Trophoblast cell (in vitro differentiated cells and primary cell): ENCODE data around the gene GSKIP.

Experiments
- DNase-seq, 2 donors: peaks; one replicate each; pipeline ENCODE4 v3.0.0-alpha.2; 2016
- H2AFZ ChIP-seq: 2 replicates; pipeline ENCODE4 v1.6.1; 2013; ENCODE audit warnings: low read length, moderate library complexity, mild to moderate bottlenecking; ENCODE audit not compliant: insufficient read depth, poor library complexity
- H2AK5ac ChIP-seq: 2 replicates; pipeline ENCODE4 v1.6.1; 2013; ENCODE audit warnings: mild to moderate bottlenecking, low read length
- H2BK120ac ChIP-seq: 2 replicates; pipeline ENCODE4 v1.6.1; 2013; ENCODE audit warnings: low read length, mild to moderate bottlenecking, moderate library complexity; ENCODE audit not compliant: insufficient read depth, poor library complexity
- H2BK12ac ChIP-seq: 2 replicates; pipeline ENCODE4 v1.6.1; 2013; ENCODE audit warnings: mild to moderate bottlenecking, low read length, moderate library complexity
- H2BK5ac ChIP-seq: 2 replicates; pipeline ENCODE4 v1.6.1; 2013; ENCODE audit warnings: low read length, low read depth, moderate library complexity, mild to moderate bottlenecking; ENCODE audit not compliant: poor library complexity
- H3K14ac ChIP-seq: 2 replicates; pipeline ENCODE4 v1.6.1; 2013; ENCODE audit warnings: mild to moderate bottlenecking, low read length
- H3K18ac ChIP-seq: 2 replicates; pipeline ENCODE4 v1.6.1; 2013; ENCODE audit warnings: mild to moderate bottlenecking, low read length
- H3K23ac ChIP-seq: 2 replicates; pipeline ENCODE4 v1.6.1; 2013; ENCODE audit warnings: low read length
- H3K27ac ChIP-seq: 2 replicates; pipeline ENCODE4 v1.5.1; 2013; ENCODE audit warnings: low read depth, mild to moderate bottlenecking, inconsistent platforms, low read length, moderate library complexity
- H3K27me3 ChIP-seq: 2 replicates; pipeline ENCODE4 v1.6.1; 2013; ENCODE audit warnings: inconsistent platforms, mild to moderate bottlenecking, low read length, moderate library complexity; ENCODE audit not compliant: insufficient read depth
- H3K36me3 ChIP-seq, 2 experiments: 1 replicate in 1 of 2; 2 replicates in 1 of 2; pipeline ENCODE4 v1.6.1; 2013; ENCODE audit warnings: low read length in 2 of 2, mild to moderate bottlenecking in 2 of 2, moderate library complexity in 1 of 2; ENCODE audit not compliant: insufficient read depth in 2 of 2, control insufficient read depth in 1 of 2
- H3K4ac ChIP-seq: 2 replicates; pipeline ENCODE4 v1.6.1; 2013; ENCODE audit warnings: low read depth, mild to moderate bottlenecking, low read length, moderate library complexity
- H3K4me1 ChIP-seq, 2 experiments: 1 replicate in 1 of 2; 2 replicates in 1 of 2; pipeline ENCODE4 v1.6.1; 2013; ENCODE audit warnings: low read length in 2 of 2, mild to moderate bottlenecking in 2 of 2, moderate library complexity in 1 of 2; ENCODE audit not compliant: insufficient read depth in 2 of 2, control insufficient read depth in 1 of 2
- H3K4me2 ChIP-seq: 2 replicates; pipeline ENCODE4 v1.6.1; 2013; ENCODE audit warnings: inconsistent platforms, mild to moderate bottlenecking, low read length, moderate library complexity
- H3K4me3 ChIP-seq: 2 replicates; pipeline ENCODE4 v1.5.1; 2013; ENCODE audit warnings: mild to moderate bottlenecking, low read depth, low read length, inconsistent platforms
- H3K79me1 ChIP-seq: one replicate; pipeline ENCODE4 v1.6.1; 2013; ENCODE audit warnings: low read length
- H3K79me2 ChIP-seq: 2 replicates; pipeline ENCODE4 v1.6.1; 2013; ENCODE audit warnings: low read length, mild to moderate bottlenecking; ENCODE audit not compliant: control insufficient read depth, insufficient read depth, poor library complexity
- H3K9ac ChIP-seq: 2 replicates; pipeline ENCODE4 v1.6.1; 2013; ENCODE audit warnings: mild to moderate bottlenecking, low read length
- H3K9me3 ChIP-seq: 2 replicates; pipeline ENCODE4 v1.6.1; 2013; ENCODE audit warnings: low read depth, mild to moderate bottlenecking, control low read depth, inconsistent platforms, low read length; ENCODE audit not compliant: insufficient read depth
- H4K12ac ChIP-seq: 2 replicates; pipeline ENCODE4 v1.6.1; 2013; ENCODE audit warnings: low read depth, mild to moderate bottlenecking, low read length, moderate library complexity
- H4K8ac ChIP-seq: 2 replicates; pipeline ENCODE4 v1.6.1; 2013; ENCODE audit warnings: low read depth, mild to moderate bottlenecking, low read length, moderate library complexity
- H4K91ac ChIP-seq: one replicate; pipeline ENCODE4 v1.6.1; 2013; ENCODE audit warnings: low read depth, mild to moderate bottlenecking, low read length, moderate library complexity
- WGBS: extraction: QIAGEN DNeasy Blood & Tissue Kit; methylation state at CpG from one replicate; pipeline ENCODE4 v1.1.7; 2013; ENCODE audit warnings: missing lambda C conversion rate; ENCODE audit not compliant: insufficient read length, insufficient coverage; ENCODE audit errors: extremely low coverage; 5-methylcytosine and 5-hydroxymethylcytosine counted together

Gene GSKIP

DNA sequence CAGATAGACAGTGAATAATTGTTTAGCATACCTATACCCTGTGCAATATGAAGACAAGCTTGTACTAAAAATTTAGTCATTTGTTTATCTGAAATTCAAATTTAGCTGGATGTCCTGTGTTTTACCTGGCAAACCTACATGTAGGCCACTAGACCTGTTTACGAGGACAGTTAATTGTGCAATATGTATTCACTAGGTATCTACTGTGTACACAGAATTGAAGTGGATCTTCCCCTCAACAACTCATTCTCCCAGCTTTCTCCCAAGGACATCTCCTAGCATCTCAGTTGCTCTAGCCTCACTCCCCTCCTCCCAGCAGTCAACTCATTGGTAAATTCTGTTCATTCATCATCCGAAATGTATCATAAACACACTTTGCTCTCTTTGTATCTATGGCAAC, 53.9 kb downstream of the GSKIP start:
- H3K4ac ChIP-seq = no peak overlapping the region
- no peak overlapping the region for H3K9ac ChIP-seq
- no peaks in the 10 kb centered on the region for H3K27me3 ChIP-seq
- H3K27ac ChIP-seq = no peak overlapping the region
- no peak overlapping the region for H4K91ac ChIP-seq
- H4K12ac ChIP-seq = no peak overlapping the region
- no peak overlapping the region for H2AFZ ChIP-seq
- no peak overlapping the region for H2BK120ac ChIP-seq
- H3K79me1 ChIP-seq = no peaks in the 10 kb centered on the region
- H3K14ac ChIP-seq = no peak overlapping the region
- peaks cover 3% of the 10 kb centered on the region in 2 experiments for H3K4me1 ChIP-seq
- H3K4me3 ChIP-seq = no peak overlapping the region
- H4K8ac ChIP-seq = no peak overlapping the region
- no peaks in the 10 kb centered on the region for H3K79me2 ChIP-seq
- peak overlapping the region; percentile 24 for H2BK5ac ChIP-seq
- no peaks in the 10 kb centered on the region for H3K9me3 ChIP-seq
- H3K36me3 ChIP-seq = no peaks in the 10 kb centered on the region
- no peak overlapping the region for H3K23ac ChIP-seq
- H3K4me2 ChIP-seq = no peak overlapping the region
- DNase-seq = no peak
- no peak overlapping the region for H2BK12ac ChIP-seq
- H3K18ac ChIP-seq = no peak overlapping the region
- no peak overlapping the region for H2AK5ac ChIP-seq
- WGBS = no CpG with 5 or more reads among the region's 2 CpGs

DNA sequence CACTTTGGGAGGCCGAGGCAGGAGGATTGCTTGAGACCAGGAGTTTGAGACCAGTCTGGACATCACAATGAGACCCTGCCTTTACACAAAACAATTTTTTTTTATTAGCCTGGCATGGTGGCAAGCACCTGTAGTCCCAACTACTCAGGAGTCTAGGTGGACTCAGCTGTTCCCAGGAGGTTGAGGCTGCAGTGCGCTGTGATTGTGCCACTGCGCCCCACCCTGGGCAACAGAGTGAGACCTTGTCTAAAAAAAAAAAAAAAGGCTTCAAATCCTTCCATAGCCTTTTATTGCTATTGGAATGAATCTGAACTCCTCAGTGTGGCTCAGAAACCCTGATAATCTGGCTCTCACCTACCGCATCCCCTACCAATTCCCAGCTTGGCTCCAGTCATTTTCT, 54.7 kb downstream of the GSKIP start:
- DNase-seq = no peak
- Histone ChIP-seq H2BK5ac (no peak overlapping the region), H3K79me1 (peaks cover 2% of the 10 kb centered on the region), H3K14ac (no peak overlapping the region), H3K9me3 (no peaks in the 10 kb centered on the region), H3K79me2 (no peaks in the 10 kb centered on the region), H3K27me3 (no peaks in the 10 kb centered on the region), H4K8ac (no peak overlapping the region), H3K27ac (no peak overlapping the region), H4K12ac (no peak overlapping the region), H2AK5ac (no peak overlapping the region), H3K4me2 (no peak overlapping the region), H2BK120ac (no peak overlapping the region), H3K4ac (no peak overlapping the region), H3K18ac (no peak overlapping the region), H3K23ac (no peak overlapping the region), H3K36me3 (no peaks in the 10 kb centered on the region), H3K9ac (no peak overlapping the region), H2AFZ (no peak overlapping the region), H2BK12ac (no peak overlapping the region), H3K4me1 (peaks cover 4 to 5% of the 10 kb centered on the region in 2 experiments), H4K91ac (no peak overlapping the region), H3K4me3 (no peak overlapping the region)
- whole genome bisulfite sequencing = no CpG with 5 or more reads among the region's 4 CpGs

GRCh38 chr14:96421236-96421635, 57.9 kb downstream of the GSKIP start:
- Histone ChIP-seq H3K4ac (no peak overlapping the region), H3K14ac (no peak overlapping the region), H3K4me3 (no peak overlapping the region), H3K4me2 (no peak overlapping the region), H3K9me3 (no peaks in the 10 kb centered on the region), H3K18ac (no peak overlapping the region), H2BK12ac (no peak overlapping the region), H2BK5ac (no peak overlapping the region), H3K23ac (no peak overlapping the region), H3K36me3 (no peaks in the 10 kb centered on the region), H2BK120ac (no peak overlapping the region), H3K4me1 (peaks cover 4 to 5% of the 10 kb centered on the region in 2 experiments), H2AK5ac (no peak overlapping the region), H3K27ac (no peak overlapping the region), H2AFZ (no peak overlapping the region), H3K79me1 (peaks cover 5% of the 10 kb centered on the region), H3K9ac (no peak overlapping the region), H3K27me3 (no peaks in the 10 kb centered on the region), H4K91ac (no peak overlapping the region), H3K79me2 (no peaks in the 10 kb centered on the region), H4K8ac (no peak overlapping the region), H4K12ac (no peak overlapping the region)
- no peak for DNase-seq
- WGBS = no CpG with 5 or more reads among the region's 6 CpGs

- no peak overlapping the region for H2AFZ ChIP-seq
- H3K18ac ChIP-seq = no peak overlapping the region
- no peaks in the 10 kb centered on the region for H3K36me3 ChIP-seq
- H3K23ac ChIP-seq = no peak overlapping the region
- no peak overlapping the region for H4K12ac ChIP-seq
- H3K4ac ChIP-seq = no peak overlapping the region
- peaks cover 4 to 5% of the 10 kb centered on the region in 2 experiments for H3K4me1 ChIP-seq
- peak overlapping the region; percentile 43 for H4K91ac ChIP-seq
- H3K4me2 ChIP-seq = no peak overlapping the region
- no peaks in the 10 kb centered on the region for H3K27me3 ChIP-seq
- H3K9me3 ChIP-seq = no peaks in the 10 kb centered on the region
- peak overlapping the region; percentile 29 for H2AK5ac ChIP-seq
- H2BK5ac ChIP-seq = no peak overlapping the region
- no peaks in the 10 kb centered on the region for H3K79me2 ChIP-seq
- H3K4me3 ChIP-seq = no peak overlapping the region
- no peak for DNase-seq
- H4K8ac ChIP-seq = no peak overlapping the region
- no CpG with 5 or more reads among the region's 5 CpGs for WGBS
- H2BK120ac ChIP-seq = peak overlapping the region; percentile 38
- H3K9ac ChIP-seq = peak overlapping the region; percentile 63
- peak overlapping the region; percentile 97 for H2BK12ac ChIP-seq
- peaks cover 8% of the 10 kb centered on the region for H3K79me1 ChIP-seq
- peak overlapping the region; percentile 10 for H3K27ac ChIP-seq
- H3K14ac ChIP-seq = peak overlapping the region; percentile 57
Observed at GRCh38 chr14:96422992-96423391, 59.7 kb downstream of the GSKIP start.
